ENCODE results near the gene B9D1.

The B9D1 gene

DNA sequence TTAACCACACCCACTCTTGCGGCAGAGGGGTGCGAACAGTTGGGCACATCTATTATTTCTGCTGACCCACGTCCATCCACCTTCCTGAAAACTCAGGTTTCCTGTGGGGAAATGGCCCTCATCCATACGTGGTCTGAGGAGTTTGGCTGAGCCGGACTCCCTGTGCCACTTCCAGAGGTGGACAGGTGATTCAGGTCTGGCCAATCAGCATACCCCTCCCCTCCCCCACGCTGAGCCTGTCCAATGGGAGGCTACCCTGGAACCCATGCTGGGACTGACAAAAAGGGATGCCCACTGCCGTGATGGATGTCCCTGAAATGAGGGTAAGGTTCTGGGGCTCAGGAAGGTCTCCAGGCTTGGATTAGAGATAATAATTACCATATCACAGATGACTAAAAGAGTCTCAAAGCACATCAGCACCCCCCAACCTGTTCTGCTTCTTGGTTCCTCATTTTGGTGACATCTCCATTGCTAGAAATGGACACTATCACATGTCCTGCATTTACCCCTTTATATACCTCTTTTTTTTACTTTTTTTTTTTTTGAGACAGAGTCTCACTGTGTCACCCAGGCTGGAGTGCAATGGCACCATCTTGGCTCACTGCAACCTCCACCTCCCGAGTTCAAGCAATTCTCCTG is 10.5 kb upstream of the B9D1 start:
- Histone ChIP-seq H3K4me3 (ENCODE audit: low read length) (no peak overlapping the region), H3K4me2 (ENCODE audit: low read depth, low read length) (no peak overlapping the region), H3K27me3 (replicated peaks; ENCODE audit: insufficient read depth, low read length) (no peaks in the 10 kb centered on the region), H3K9me3 (replicated peaks; ENCODE audit: insufficient read depth, low read length) (no peaks in the 10 kb centered on the region), H3K9ac (ENCODE audit: low read length) (no peak overlapping the region), H3K4me1 (ENCODE audit: low read length) (peaks cover 8% of the 10 kb centered on the region; the same call in 1 of the 2 replicates), H3K36me3 (replicated peaks; ENCODE audit: insufficient read depth, low read length) (no peaks in the 10 kb centered on the region), H3K79me2 (ENCODE audit: low read length) (no peaks in the 10 kb centered on the region), H3K9me2 (replicated peaks; ENCODE audit: insufficient read depth, low read length) (no peaks in the 10 kb centered on the region), H3K27ac (ENCODE audit: low read length) (no peak overlapping the region), H2AFZ (ENCODE audit: low read length) (no peak overlapping the region), H4K20me1 (ENCODE audit: insufficient read depth, low read length) (no peaks in the 10 kb centered on the region), H3F3A (ENCODE audit: insufficient read depth, low read length) (peaks cover 12% of the 10 kb centered on the region)
- DNase-seq: no peak
- TF ChIP-seq EZH2 (optimal IDR thresholded peaks at IDR 0.05; ENCODE audit: low read depth, low read length) (no peak), EZH2phosphoT487 (IDR thresholded peaks at IDR 0.05; ENCODE audit: low read length) (no peak)
- TF ChIP-seq, protein P1, sequence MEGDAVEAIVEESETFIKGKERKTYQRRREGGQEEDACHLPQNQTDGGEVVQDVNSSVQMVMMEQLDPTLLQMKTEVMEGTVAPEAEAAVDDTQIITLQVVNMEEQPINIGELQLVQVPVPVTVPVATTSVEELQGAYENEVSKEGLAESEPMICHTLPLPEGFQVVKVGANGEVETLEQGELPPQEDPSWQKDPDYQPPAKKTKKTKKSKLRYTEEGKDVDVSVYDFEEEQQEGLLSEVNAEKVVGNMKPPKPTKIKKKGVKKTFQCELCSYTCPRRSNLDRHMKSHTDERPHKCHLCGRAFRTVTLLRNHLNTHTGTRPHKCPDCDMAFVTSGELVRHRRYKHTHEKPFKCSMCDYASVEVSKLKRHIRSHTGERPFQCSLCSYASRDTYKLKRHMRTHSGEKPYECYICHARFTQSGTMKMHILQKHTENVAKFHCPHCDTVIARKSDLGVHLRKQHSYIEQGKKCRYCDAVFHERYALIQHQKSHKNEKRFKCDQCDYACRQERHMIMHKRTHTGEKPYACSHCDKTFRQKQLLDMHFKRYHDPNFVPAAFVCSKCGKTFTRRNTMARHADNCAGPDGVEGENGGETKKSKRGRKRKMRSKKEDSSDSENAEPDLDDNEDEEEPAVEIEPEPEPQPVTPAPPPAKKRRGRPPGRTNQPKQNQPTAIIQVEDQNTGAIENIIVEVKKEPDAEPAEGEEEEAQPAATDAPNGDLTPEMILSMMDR (IDR thresholded peaks at IDR 0.05; ENCODE audit: low read length): no peak

DNA sequence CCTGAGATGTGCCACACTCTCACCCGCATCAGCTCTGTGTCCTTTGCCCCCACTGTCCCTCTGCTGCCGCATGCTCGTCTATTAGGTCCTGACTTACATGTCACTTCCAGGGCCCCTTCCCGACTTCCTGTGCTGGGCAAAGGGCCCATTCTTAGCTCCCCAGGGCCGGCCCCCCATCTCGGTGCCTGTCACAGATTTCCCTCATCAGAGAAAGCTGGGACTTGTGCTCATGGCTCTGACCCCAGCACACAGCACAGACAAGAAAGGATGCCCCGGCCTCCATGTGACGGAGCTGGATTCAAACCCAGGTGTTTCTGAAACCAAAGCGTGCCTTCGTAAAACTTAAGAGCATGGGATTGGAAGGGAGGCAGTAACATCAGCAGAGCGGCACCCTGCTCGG is 9.9 kb upstream of the B9D1 start:
- Histone ChIP-seq H3K27ac (ENCODE audit: low read length) (no peak overlapping the region), H3K79me2 (ENCODE audit: low read length) (no peaks in the 10 kb centered on the region), H3K9ac (ENCODE audit: low read length) (no peak overlapping the region), H3K9me3 (replicated peaks; ENCODE audit: insufficient read depth, low read length) (no peaks in the 10 kb centered on the region), H3K4me1 (ENCODE audit: low read length) (peaks cover 8% of the 10 kb centered on the region; the same call in 1 of the 2 replicates), H4K20me1 (ENCODE audit: insufficient read depth, low read length) (no peaks in the 10 kb centered on the region), H3K27me3 (replicated peaks; ENCODE audit: insufficient read depth, low read length) (no peaks in the 10 kb centered on the region), H3K4me3 (ENCODE audit: low read length) (no peak overlapping the region), H2AFZ (ENCODE audit: low read length) (no peak overlapping the region), H3K9me2 (replicated peaks; ENCODE audit: insufficient read depth, low read length) (no peaks in the 10 kb centered on the region), H3K36me3 (replicated peaks; ENCODE audit: insufficient read depth, low read length) (no peaks in the 10 kb centered on the region), H3K4me2 (ENCODE audit: low read depth, low read length) (no peak overlapping the region), H3F3A (ENCODE audit: insufficient read depth, low read length) (peaks cover 8% of the 10 kb centered on the region)
- TF ChIP-seq EZH2phosphoT487 (IDR thresholded peaks at IDR 0.05; ENCODE audit: low read length) (no peak), EZH2 (optimal IDR thresholded peaks at IDR 0.05; ENCODE audit: low read depth, low read length) (no peak)
- TF ChIP-seq, protein P1 (IDR thresholded peaks at IDR 0.05; ENCODE audit: low read length): no peak
- DNase-seq: no peak

DNA sequence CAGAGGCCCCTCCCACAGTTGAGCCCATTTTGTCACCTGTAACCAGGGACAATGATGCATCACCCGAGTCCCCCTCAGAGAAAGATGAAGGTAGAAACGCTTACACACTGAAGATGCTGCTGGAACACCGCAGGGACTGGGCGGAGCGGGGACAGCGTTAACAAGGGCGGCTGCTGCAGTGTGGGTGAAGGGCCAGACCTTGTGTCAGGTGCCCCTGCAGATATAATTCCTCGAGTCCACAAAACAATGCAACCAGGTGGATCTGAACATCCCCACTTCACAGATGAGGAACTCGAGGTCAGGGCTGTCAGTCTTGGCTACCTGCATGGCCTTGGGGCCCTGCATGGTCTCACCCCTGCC is 9.5 kb upstream of the B9D1 start:
- H3K9me2 ChIP-seq (replicated peaks; ENCODE audit: insufficient read depth, low read length): no peaks in the 10 kb centered on the region
- no peak overlapping the region for H3K4me2 ChIP-seq (ENCODE audit: low read depth, low read length)
- no peaks in the 10 kb centered on the region for H3K9me3 ChIP-seq (replicated peaks; ENCODE audit: insufficient read depth, low read length)
- no peak overlapping the region for H3K9ac ChIP-seq (ENCODE audit: low read length)
- H3K4me1 ChIP-seq (ENCODE audit: low read length): peaks cover 8% of the 10 kb centered on the region; the same call in 1 of the 2 replicates
- H3K79me2 ChIP-seq (ENCODE audit: low read length): no peaks in the 10 kb centered on the region
- DNase-seq: no peak
- H4K20me1 ChIP-seq (ENCODE audit: insufficient read depth, low read length): no peaks in the 10 kb centered on the region
- TF ChIP-seq, protein P1 (IDR thresholded peaks at IDR 0.05; ENCODE audit: low read length): no peak
- TF ChIP-seq EZH2phosphoT487 (IDR thresholded peaks at IDR 0.05; ENCODE audit: low read length): no peak
- TF ChIP-seq EZH2 (optimal IDR thresholded peaks at IDR 0.05; ENCODE audit: low read depth, low read length): no peak
- H3K36me3 ChIP-seq (replicated peaks; ENCODE audit: insufficient read depth, low read length): no peaks in the 10 kb centered on the region
- H2AFZ ChIP-seq (ENCODE audit: low read length): no peak overlapping the region
- H3K4me3 ChIP-seq (ENCODE audit: low read length): no peak overlapping the region
- no peak overlapping the region for H3K27ac ChIP-seq (ENCODE audit: low read length)
- H3K27me3 ChIP-seq (replicated peaks; ENCODE audit: insufficient read depth, low read length): no peaks in the 10 kb centered on the region
- H3F3A ChIP-seq (ENCODE audit: insufficient read depth, low read length): peaks cover 3% of the 10 kb centered on the region

All from MM.1S (cell line).